ENCODE results near the gene KCNJ9.

KCNJ9 gene

DNA sequence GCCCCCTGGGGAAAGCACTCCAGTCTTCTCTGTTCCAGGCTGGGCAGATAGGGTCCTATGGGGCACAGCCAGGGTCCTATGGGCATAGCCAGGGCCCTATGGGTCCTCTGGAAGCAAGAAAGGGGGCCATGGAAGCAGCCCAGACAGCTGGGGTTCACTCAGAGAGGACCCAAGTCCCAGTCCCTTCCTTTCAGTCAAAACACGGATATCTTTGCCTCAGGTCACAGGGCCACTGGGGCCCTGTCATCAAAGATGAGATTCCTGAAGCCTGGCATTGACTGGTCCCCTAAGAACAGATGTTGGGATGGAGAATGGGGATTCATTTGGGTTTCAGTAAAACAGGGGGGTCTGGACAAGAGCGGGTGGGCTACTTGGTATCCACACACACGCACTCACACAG lies 8.5 kb downstream of the KCNJ9 start:
- DNase-seq: no peak

DNA sequence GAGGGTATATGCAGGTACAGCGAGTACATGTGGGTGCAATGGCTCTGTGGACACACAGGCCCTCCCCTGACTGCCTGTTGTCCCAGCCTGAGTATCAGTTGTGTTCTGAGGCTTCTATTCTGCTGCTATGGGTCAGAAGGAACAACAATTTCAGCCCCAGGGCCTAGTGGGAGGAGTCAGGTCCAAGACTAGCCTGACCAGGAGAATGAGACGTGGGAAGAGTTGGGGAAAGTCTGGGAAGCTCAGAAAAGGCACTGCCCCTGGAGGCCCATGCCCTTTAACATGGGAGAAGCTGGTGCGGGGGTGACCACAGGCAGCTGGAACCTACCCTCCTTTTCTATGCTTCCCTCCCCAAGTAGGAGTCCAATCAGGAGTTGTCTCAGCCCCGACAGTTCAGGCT lies 9.4 kb downstream of the KCNJ9 start:
- no peak for DNase-seq

- no peak for DNase-seq
These were observed 10.4 kb downstream of the KCNJ9 start for GRCh38 chr1:160091666-160092223.

DNA sequence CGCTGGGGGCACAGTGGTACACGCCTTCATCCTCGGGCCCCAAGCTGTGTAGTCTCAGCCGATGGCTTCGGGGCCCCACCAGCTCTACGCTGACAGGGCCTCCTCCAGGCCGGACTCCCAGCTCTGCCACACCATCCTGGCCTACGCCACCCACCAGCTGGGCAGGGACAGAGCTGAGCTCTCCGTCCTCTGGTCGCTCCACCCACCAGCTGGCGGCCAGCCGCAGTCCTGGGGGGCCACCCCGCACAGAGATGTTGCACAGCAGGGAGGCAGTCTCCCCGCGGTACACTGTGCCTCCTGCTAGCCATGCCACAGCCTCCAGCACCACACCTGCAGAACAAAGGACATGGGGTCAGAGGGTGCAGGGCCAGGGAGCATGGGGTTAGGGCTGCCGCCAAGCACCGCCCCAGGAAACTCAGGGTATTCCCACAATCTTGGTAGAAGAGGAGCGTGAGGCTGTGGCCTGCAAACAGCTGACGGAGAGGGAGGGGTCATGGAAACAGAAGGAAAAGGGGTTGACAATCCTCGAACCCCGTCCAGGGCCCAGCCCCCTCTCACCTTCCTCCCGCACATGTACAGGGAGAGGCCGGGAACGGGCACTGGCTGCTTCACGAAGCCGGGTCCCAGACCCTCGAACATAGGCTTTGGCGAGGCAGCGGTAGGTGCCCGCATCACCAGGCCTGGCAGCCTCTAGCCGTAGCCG lies 11.2 kb downstream of the KCNJ9 start:
- DNase-seq: no peak

GRCh38 chr1:160093069-160093395 lies 11.7 kb downstream of the KCNJ9 start:
- no peak for DNase-seq

DNA sequence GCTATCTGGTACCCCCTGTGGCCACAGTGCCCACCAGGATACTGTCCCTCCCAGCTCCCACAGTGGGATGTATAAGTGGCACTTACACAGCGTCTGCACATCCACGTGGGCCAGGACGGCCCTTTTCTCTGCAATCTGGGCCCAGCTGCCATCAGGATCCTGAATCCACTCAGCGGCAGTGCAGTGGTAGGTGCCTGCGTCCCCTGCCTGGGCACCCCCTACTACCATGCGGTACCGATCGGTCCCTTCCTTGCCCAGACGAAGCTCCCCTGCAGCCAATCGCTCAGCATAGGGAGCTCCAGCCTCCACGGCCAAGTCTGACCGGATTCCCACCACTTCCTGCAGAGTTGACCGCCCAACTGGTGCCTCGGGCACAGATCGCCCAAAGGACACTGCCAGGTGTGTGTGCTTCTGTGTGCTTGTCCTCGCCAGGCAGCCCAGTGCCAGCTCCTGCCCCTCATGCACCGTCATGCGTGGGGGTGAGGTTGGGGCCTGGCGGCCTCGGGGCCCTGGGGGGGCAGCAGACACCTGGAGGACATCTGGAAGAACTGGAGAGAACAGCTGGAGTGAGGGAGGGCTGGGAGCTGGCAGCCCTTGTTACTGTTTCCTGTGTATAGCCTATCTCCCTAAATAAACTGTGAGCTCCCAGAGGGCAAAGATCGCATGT lies 12.4 kb downstream of the KCNJ9 start:
- DNase-seq: no peak

- DNase-seq: no peak
These were observed 12.9 kb downstream of the KCNJ9 start for GRCh38 chr1:160094291-160094625.

- DNase-seq: no peak
These were observed 13.5 kb downstream of the KCNJ9 start for GRCh38 chr1:160094806-160095205.

DNA sequence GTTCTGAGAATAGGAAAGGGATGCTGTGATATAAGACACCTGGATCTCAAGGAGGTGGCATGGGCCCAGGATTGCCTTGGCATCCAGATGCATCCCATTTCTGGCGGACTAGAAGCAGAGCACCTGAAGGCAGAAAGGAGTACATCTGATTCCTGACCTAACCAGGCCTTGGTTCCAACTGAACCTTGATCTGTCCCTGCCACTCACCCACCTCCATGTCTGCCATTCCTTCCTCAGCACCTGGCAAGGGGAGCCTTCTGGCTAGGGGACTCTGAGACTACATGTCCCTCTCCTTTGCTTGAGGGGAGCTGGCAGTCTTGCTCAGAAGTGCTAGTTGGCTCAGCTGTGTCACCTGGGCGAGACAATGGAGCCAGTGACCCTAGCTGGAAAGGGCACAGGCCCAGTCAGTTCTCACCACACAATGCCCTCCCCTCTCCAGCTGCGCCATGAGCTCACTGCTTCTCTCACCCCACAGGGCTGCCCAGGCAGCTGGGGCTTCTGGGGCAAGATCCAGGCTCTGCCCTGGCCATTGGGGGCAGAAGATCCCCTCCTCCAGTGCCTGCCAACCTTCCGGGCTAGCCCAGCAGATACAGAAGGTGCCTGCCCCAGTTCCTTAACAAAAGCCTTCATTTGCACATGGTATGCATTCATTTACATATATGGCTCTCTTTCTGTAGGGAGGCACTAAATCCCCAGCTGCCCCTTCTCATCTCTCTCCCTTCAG lies 14.2 kb downstream of the KCNJ9 start:
- DNase-seq: no peak

DNA sequence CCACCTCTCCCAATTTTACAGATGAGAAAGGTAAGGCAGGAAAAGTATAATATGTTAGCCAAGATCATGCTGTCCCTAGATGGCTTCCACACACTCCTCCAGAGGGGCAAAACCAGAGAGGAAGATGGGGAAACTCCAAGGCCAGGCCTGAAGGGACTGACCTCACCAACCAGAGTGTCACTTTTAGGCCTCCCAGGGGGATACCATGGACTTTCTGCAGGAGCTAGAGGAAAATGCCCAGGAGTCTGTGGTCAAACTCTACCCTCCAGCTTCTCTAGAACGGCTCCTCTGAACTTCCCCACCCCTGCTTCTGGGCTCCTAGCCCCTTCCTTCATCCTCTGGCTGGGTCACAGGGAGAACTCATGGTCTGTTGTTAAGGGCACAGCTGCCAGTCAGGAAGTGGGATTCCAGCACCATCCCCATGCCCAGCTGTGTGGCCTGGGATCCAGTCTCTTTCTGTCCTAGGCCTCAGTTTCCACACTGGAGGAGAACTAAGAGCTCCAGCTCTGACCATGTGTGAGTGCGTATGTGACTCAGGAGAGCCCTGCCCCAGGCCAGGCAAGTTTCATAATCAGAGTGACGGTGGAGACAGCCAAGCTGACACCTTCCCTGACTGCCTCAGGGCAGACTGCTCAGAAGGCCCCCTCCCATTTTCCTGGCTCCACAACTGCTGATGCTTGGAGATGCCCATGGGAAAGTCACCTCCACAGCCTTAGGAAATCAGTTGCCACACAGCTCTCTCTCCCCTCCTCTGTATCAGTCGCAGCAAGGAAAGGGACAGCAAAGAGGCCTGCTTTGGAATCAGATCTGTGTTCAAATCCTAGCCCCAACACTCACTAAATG lies 15.2 kb downstream of the KCNJ9 start:
- DNase-seq: no peak

DNA sequence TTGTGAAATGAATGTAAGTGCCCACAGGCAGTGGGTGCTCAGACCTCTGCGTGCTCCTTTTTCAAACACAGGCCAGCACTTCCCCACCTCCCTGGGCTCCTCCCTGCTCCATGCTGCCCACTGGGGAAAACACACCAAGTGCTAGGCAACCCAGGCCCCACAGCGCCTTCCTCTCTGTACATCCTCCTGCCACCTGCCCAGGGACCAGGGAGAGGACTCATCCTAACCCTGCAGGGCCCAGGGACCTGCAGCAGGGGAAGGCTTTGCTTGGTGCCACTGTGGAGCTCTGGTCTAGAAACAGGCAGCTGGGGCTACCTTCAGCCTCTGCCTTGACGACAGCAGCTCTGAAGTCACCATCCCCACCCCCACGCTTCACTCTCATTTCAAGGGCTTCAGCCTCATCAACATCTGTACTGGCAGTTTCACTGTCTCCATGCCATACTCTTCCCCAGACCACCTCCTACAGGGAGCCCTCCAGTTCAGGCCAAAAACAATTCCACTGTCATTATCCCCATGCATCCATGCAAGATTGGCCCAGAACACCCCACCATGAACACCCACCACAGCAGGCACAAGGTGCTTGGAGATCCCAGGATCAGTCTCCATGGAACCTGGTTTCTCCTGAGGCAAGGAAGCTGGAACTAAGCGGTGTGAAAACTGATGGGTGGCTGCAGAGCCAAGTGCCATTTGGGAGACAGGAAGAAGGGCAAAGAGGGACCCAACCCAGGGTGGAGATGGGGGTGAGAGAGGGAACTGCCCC lies 16.0 kb downstream of the KCNJ9 start:
- DNase-seq: no peak

GRCh38 chr1:160097911-160098851 lies 16.8 kb downstream of the KCNJ9 start, which contains the start of gene IGSF8:
Gene IGSF8 (minus strand): TSS chr1:160098619. CDS start chr1:160098472, 147 bp downstream.
- peak; percentile 94 for DNase-seq

DNA sequence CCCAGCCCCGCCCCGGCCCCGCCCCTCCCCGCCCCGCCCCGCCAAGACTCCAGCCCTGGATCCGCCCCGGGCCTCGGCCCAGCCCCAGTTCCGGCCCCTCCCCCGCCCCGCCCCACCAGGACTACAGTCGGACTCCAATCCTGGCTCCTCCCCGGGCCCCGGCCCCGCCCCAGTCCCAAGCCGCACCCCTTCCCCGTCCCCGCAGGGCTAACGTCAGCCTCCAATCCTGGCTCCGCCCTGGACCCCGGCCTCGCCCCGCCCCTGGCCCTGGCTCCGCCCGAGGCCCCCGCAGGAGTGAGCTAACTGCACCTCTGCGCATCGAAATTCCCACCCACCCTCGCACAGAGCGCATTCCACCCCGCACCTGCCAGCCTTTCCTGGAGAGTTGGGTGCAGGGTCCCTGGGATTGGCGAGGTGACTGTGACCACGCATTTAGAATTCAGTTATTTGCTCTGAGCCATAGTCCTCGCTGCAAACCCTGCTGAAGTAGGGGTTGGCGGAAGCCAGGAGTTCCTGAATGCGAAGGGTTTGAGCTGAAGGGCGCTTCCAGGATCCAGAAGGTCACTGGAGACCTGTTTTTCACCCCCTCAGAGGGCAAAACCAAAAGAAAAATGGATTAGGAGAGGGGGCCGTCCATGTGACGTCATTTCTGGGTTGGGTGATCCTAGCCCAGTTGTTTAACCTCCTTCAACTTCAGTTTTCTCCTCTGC lies 17.7 kb downstream of the KCNJ9 start:
- DNase-seq: peak; percentile 94

DNA sequence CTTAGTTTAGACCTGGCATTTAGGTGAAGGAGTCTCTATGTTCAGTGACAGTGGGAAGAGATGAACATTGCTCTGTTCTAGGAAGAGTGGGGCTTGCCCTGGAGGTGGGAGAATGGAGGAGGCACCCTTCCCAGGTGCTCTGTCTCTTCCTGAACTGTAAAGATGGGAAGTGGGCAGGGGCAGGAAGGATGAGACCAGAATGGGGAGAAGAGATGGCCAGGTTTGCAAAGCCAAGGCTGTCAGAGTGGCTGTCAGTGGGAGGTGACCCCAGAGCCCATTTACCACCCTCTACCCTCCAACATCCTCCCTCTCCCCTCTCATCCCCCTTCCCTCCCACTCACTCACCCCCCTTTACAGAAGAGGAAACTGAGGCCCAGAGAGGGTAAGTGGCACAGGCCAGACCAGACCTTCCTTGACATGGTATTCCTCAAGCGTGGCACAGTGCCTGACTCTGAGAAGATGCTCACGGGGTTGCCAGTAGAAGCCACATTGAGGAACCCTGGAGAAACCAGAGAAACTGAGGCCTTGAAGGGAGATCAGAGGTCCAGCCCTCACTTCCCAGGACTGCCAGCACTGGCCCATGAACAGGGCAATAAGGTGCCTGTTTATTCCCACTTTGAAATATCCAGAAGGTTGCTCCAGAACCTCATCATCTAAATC lies 18.5 kb downstream of the KCNJ9 start:
- no peak for DNase-seq

- peak; percentile 89 for DNase-seq
These were observed 19.8 kb downstream of the KCNJ9 start for GRCh38 chr1:160101037-160101716.

GRCh38 chr1:160101717-160102522 lies 20.6 kb downstream of the KCNJ9 start:
- no peak for DNase-seq

DNA sequence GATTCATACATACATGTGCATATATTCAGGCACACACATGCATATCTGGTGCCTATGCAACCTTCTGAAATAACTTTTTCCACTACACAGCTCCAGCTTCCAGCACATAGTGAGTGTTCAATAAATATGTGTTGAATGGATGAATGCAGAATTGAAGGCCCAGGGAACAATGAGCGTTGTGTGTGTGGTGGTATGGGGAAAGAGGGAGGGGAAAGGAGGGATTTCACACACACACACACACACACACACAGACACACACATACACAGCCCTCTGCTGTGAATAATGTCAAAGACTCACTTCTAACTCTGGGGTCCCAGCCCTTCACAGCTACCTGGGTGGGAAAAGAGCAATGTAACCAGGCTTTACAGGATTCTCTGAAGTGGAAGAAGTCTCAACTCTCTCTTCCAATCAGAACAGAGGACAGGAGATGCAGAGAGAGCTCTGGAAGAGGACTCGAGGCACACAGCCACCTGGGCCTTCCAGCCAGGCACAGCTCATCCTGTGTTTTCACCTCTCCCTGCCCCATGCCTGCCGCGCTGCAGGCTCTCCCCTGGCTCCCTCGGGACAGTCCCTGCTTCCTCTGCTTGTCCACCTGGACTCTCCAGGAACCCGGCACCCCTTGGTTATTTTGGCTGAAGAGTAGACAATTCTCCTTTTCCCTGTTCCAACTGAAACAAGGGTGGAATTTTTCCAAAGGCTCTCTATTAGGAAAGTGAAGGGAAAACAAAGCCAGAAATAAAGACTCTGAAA lies 22.5 kb downstream of the KCNJ9 start:
- DNase-seq: peak; percentile 28

- DNase-seq: no peak
These were observed 23.1 kb downstream of the KCNJ9 start for GRCh38 chr1:160104486-160104885.
